ENCODE measurements around the gene NDFIP2. TPM values are rescaled to one million over a fixed set of nuclear protein-coding genes. Genes with fewer than 3 reads are reported as not detected.
A peak's percentile ranks its signal among the peaks of the same experiment; 100 is the strongest.

Gene NDFIP2
- total RNA-seq, 1 experiment from 2014 or later, result 49.6 TPM

DNA sequence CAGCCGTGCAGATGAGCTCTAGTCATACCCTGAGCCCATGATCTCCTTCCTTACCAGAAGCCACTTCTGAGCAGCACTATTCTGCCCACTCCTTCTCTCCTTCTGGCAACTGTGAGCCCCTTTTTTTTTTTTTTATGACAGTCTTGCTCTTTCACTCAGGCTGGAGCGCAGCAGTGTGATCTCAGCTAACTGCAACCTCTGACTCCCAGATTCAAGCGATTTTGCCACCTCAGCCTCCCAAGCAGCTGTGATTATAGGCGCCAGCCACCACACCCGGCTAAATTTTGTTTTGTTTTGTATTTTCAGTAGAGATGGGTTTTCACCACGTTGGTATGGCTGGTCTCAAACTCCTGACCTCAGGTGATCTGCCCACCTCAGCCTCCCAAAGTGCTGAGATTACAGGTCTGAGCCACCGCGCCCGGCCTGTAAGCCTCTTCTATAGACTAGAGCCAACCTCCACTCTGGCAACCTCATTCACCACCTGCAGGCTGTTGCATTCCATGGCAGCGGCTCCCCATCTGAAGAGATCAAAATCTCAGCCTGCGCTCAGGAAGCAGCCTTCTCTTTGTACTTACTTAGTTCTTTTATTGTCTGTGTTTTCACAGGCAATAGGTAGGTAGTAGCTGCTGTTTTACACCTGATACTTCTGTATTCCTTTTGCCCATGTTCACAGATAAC, 34.8 kb upstream of the NDFIP2 start:
- BruUV-seq (replicated peaks), result no TSS peak
- Histone ChIP-seq H3K27ac (ENCODE audit: low read depth, low read length) (no peak overlapping the region), H4K20me1 (ENCODE audit: insufficient read depth) (no peaks in the 10 kb centered on the region), H3K36me3 (ENCODE audit: control insufficient read depth in 1 of 2, insufficient read depth in 2 of 2, low read length in 2 of 2) (no peaks in the 10 kb centered on the region), H3K27me3 (ENCODE audit: insufficient read depth, low read length) (no peaks in the 10 kb centered on the region), H3K9me2 (ENCODE audit: insufficient read depth) (no peaks in the 10 kb centered on the region), H3K9me3 (ENCODE audit: control insufficient read depth in 1 of 2, insufficient read depth in 1 of 2, low read depth in 1 of 2, low read length in 2 of 2) (no peaks in the 10 kb centered on the region), H3K4me3 (replicated peaks in 1 of 2; ENCODE audit: low read depth in 1 of 2, low read length in 2 of 2) (no peak overlapping the region), H3K79me2 (ENCODE audit: insufficient read depth, low read length) (no peaks in the 10 kb centered on the region), H3K9ac (ENCODE audit: low read length) (no peak overlapping the region), H2AFZ (ENCODE audit: low read depth, low read length, poor library complexity, severe bottlenecking) (no peak overlapping the region), H3K4me1 (ENCODE audit: control insufficient read depth in 1 of 2, insufficient read depth in 2 of 2, low read length in 2 of 2) (no peaks in the 10 kb centered on the region), H3K4me2 (ENCODE audit: low read length) (no peak overlapping the region)
- CTCF ChIA-PET, result interaction anchor here (1.3 to 2.1 kb wide), 2 partner anchors 22 to 32 kb away, joined by 3 to 8 read pairs; no protein-coding TSS in a partner anchor
- TF ChIP-seq JUND (IDR thresholded peaks at IDR 0.05), result no peak
- no peak for TF ChIP-seq EGR1 (IDR thresholded peaks at IDR 0.05; ENCODE audit: low read depth)
- no peak for TF ChIP-seq EZH2phosphoT487 (IDR thresholded peaks at IDR 0.05; ENCODE audit: borderline replicate concordance)
- TF ChIP-seq RAD21 (IDR thresholded peaks at IDR 0.05; ENCODE audit: low read depth), result no peak
- no peak for TF ChIP-seq REST (IDR thresholded peaks at IDR 0.05; ENCODE audit: low read depth)
- TF ChIP-seq CEBPB (IDR thresholded peaks at IDR 0.05; ENCODE audit: low read depth), result no peak
- TF ChIP-seq SP1 (IDR thresholded peaks at IDR 0.05; ENCODE audit: low read depth), result no peak
- ATAC-seq (0 out of 2 replicates have a peak, but pooled peaks have one; percentile 46), DNase-seq (ENCODE audit: low read depth, low spot score) (no peak)
- intact Hi-C loops (cut with micrococcal nuclease), result no loop called here
- POLR2A ChIA-PET, result no interaction called here
- RAD21 ChIA-PET (ENCODE audit: low non-redundant PET in 1 of 2, low total read pairs in 2 of 2, uncharacterized antibody in 2 of 2, unreplicated experiment in 2 of 2), result no interaction called here

All from HCT116 (cell line).